ENCODE data around the gene HID1. TPM values are rescaled to one million over a fixed set of nuclear protein-coding genes. Genes with fewer than 3 reads are reported as not detected.

HID1 gene
- total and polyA plus RNA-seq, 2 donors (not counting 1 experiment from before 2014, with no cell fraction given): 3.9 to 4.0 TPM

DNA sequence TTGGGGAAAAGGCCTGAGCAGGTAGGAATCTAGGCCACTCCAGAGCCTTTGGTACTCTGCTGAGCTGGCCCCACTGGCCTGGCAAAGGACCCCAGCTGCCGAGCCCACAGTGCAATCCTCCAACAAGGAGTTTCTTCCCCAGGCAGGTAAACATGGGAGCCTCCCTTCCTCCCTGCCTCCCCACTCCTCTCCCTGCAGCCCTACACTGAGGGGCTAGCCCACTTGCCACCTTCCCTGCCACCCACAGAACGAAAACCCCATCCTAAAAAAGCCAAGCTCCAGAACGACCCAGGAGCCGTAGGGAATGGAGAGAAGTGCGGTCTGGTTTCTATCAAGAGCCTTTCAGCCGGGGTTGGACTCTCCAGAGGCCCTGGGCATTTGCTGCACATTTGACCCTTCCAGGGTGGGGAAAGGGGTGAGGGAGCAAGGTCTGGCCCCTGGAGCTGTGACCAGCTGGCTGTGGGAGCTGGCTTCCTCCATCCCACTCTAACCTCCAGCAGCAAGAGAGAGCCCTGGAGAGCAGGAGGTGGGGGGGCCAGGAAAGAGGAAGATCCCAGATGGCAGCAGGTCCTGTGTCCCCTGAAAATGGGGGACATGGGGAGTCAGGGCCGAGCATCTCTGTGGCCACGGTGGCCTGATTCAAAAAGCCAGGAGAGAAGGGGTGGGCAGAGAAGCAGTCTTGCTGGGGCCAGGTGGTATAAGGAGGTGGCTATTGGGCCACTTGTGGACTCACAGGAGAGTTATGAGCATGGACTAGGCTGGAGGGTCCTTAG is 1.3 kb downstream of the HID1 start:
- Histone ChIP-seq H3K4me3 (ENCODE audit: control extremely low read depth in 1 of 5, extremely low read depth in 1 of 5, insufficient read depth in 1 of 5, low read depth in 2 of 5, low read length in 4 of 5) (no peak overlapping the region), H2AFZ (ENCODE audit: insufficient read depth, low read depth, low read length, poor library complexity, severe bottlenecking) (peak overlapping the region; percentile 84), H4K20me1 (ENCODE audit: control insufficient read depth, insufficient read depth, low read length, poor library complexity, severe bottlenecking) (no peaks in the 10 kb centered on the region), H3K4me2 (replicated peaks; ENCODE audit: low read depth, low read length, poor library complexity, severe bottlenecking) (peak overlapping the region; percentile 92), H3K36me3 (replicated peaks in 1 of 2; ENCODE audit: control extremely low read depth in 1 of 2, control insufficient read depth in 1 of 2, extremely low read depth in 1 of 2, insufficient read depth in 2 of 2, low read length in 1 of 2) (no peaks in the 10 kb centered on the region), H3K27me3 (replicated peaks in 1 of 4; ENCODE audit: control extremely low read depth in 1 of 4, control insufficient read depth in 3 of 4, insufficient read depth in 4 of 4, low read length in 3 of 4) (peaks cover 0 to 48% (median 11%) of the 10 kb centered on the region in 4 experiments), H3K79me2 (ENCODE audit: control insufficient read depth, insufficient read depth, low read length) (no peaks in the 10 kb centered on the region), H3K4me1 (ENCODE audit: control insufficient read depth in 2 of 2, insufficient read depth in 2 of 2, low read length in 2 of 2) (peaks cover 13 to 16% of the 10 kb centered on the region in 2 donors), H3K27ac (ENCODE audit: low read length in 2 of 2) (no peak overlapping the region), H3K9me3 (ENCODE audit: control extremely low read depth in 1 of 3, control insufficient read depth in 2 of 3, insufficient read depth in 1 of 3, low read length in 2 of 3) (peaks cover 0 to 6% (median 0%) of the 10 kb centered on the region in 3 donors), H3K9ac (ENCODE audit: low read length) (no peak overlapping the region)
- Mint-ChIP-seq H3K9me3 (ENCODE audit: insufficient read depth) (no peaks in the 10 kb centered on the region), H3K4me3 (peak overlapping the region; percentile 71), H3K27me3 (peaks cover 24% of the 10 kb centered on the region), H3K27ac (no peak overlapping the region), H3K4me1 (peaks cover 9% of the 10 kb centered on the region)
- TF ChIP-seq, protein P1, sequence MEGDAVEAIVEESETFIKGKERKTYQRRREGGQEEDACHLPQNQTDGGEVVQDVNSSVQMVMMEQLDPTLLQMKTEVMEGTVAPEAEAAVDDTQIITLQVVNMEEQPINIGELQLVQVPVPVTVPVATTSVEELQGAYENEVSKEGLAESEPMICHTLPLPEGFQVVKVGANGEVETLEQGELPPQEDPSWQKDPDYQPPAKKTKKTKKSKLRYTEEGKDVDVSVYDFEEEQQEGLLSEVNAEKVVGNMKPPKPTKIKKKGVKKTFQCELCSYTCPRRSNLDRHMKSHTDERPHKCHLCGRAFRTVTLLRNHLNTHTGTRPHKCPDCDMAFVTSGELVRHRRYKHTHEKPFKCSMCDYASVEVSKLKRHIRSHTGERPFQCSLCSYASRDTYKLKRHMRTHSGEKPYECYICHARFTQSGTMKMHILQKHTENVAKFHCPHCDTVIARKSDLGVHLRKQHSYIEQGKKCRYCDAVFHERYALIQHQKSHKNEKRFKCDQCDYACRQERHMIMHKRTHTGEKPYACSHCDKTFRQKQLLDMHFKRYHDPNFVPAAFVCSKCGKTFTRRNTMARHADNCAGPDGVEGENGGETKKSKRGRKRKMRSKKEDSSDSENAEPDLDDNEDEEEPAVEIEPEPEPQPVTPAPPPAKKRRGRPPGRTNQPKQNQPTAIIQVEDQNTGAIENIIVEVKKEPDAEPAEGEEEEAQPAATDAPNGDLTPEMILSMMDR (IDR thresholded peaks at IDR 0.05): no peak
- no peak for TF ChIP-seq EZH2 (IDR thresholded peaks at IDR 0.05; ENCODE audit: borderline replicate concordance, insufficient read depth, low read depth, low read length, poor library complexity, severe bottlenecking)
- 94% methylated on average over 7 of the region's 8 CpGs for WGBS (ENCODE audit: insufficient coverage)
- ATAC-seq (ENCODE audit: low read depth) (no peak), DNase-seq (no peak)
- ChIA-PET POLR2A (interaction anchor here (0.6 to 0.9 kb wide), 3 partner anchors 40 to 923 kb away, joined by 3 to 4 read pairs (median 3); no protein-coding TSS in a partner anchor), CTCF (interaction anchor here (1.0 to 7.7 kb wide), 5 partner anchors 9 to 230 kb away, joined by 3 to 67 read pairs (median 14); partner anchors contain the start of gene MRPL58)
- intact Hi-C loops (cut with micrococcal nuclease): no loop called here

DNA sequence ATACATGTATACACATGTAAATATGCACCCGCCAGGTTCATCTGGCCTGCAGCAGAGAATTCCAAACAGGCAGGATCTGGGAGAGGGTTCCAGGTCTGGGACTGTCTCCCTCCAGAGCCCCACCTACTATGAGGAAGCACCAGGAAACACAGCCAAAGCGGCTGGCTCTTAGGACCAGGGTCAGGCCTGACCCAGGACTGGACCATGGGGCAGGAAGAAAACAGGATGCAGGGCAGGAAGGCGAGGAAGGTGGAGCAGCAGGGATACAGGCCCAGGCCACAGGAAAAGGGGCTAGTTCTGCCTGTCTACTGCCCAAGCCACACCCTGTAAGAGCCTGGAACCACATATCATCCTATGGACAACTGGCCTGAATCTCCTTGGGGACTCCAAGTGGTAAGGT is 2.2 kb downstream of the HID1 start:
- H3K27ac Mint-ChIP-seq: no peak overlapping the region

More for the DNA sequence above, 2.2 kb downstream of the HID1 start:
- Histone ChIP-seq H3K4me3 (ENCODE audit: control extremely low read depth in 1 of 5, extremely low read depth in 1 of 5, insufficient read depth in 1 of 5, low read depth in 2 of 5, low read length in 4 of 5) (no peak overlapping the region), H3K27ac (ENCODE audit: low read length in 2 of 2) (no peak overlapping the region), H2AFZ (ENCODE audit: insufficient read depth, low read depth, low read length, poor library complexity, severe bottlenecking) (no peak overlapping the region), H3K36me3 (replicated peaks in 1 of 2; ENCODE audit: control extremely low read depth in 1 of 2, control insufficient read depth in 1 of 2, extremely low read depth in 1 of 2, insufficient read depth in 2 of 2, low read length in 1 of 2) (no peaks in the 10 kb centered on the region), H3K9me3 (ENCODE audit: control extremely low read depth in 1 of 3, control insufficient read depth in 2 of 3, insufficient read depth in 1 of 3, low read length in 2 of 3) (peaks cover 0 to 6% (median 0%) of the 10 kb centered on the region in 3 donors), H3K27me3 (replicated peaks in 1 of 4; ENCODE audit: control extremely low read depth in 1 of 4, control insufficient read depth in 3 of 4, insufficient read depth in 4 of 4, low read length in 3 of 4) (peaks cover 0 to 39% (median 11%) of the 10 kb centered on the region in 4 experiments), H3K9ac (ENCODE audit: low read length) (no peak overlapping the region), H3K4me1 (ENCODE audit: control insufficient read depth in 2 of 2, insufficient read depth in 2 of 2, low read length in 2 of 2) (peaks cover 13 to 16% of the 10 kb centered on the region in 2 donors), H3K79me2 (ENCODE audit: control insufficient read depth, insufficient read depth, low read length) (no peaks in the 10 kb centered on the region), H4K20me1 (ENCODE audit: control insufficient read depth, insufficient read depth, low read length, poor library complexity, severe bottlenecking) (no peaks in the 10 kb centered on the region), H3K4me2 (replicated peaks; ENCODE audit: low read depth, low read length, poor library complexity, severe bottlenecking) (no peak overlapping the region)
- Mint-ChIP-seq H3K27me3 (peaks cover 22% of the 10 kb centered on the region), H3K4me3 (no peak overlapping the region), H3K9me3 (ENCODE audit: insufficient read depth) (no peaks in the 10 kb centered on the region), H3K4me1 (peaks cover 9% of the 10 kb centered on the region)
- intact Hi-C loops (cut with micrococcal nuclease): no loop called here
- ChIA-PET POLR2A (no interaction called here), CTCF (interaction anchor here (5.9 to 7.7 kb wide), 2 partner anchors 8 to 13 kb away, joined by 32 to 67 read pairs; no protein-coding TSS in a partner anchor)
- no peak for ATAC-seq (ENCODE audit: low read depth)
- no peak for DNase-seq
- TF ChIP-seq, protein P1 (IDR thresholded peaks at IDR 0.05): no peak
- TF ChIP-seq EZH2 (IDR thresholded peaks at IDR 0.05; ENCODE audit: borderline replicate concordance, insufficient read depth, low read depth, low read length, poor library complexity, severe bottlenecking): no peak
- WGBS (ENCODE audit: insufficient coverage): 94% methylated on average over 3 of the region's 3 CpGs

Measured in B cell (primary cell).